GM18505 (cell line): ENCODE data around the gene DAND5.

Experiments
- ATAC-seq: cut with Tn5 transposase; IDR thresholded peaks from one replicate; pipeline ENCODE4 v1.9.1; 2021; ENCODE audit not compliant: unreplicated experiment
- POLR2A ChIP-seq: IDR thresholded peaks from 4 replicates; pipeline ENCODE4 v1.6.1; 2011; ENCODE audit warnings: borderline replicate concordance; ENCODE audit not compliant: insufficient read depth, insufficient read length; ENCODE audit errors: extremely low read depth

Gene DAND5

GRCh38 chr19:13008926-13009787, 39.8 kb downstream of the DAND5 start:
- no peak for TF ChIP-seq POLR2A
- no peak for ATAC-seq

- no peak for TF ChIP-seq POLR2A
- ATAC-seq: no peak
These were observed 40.9 kb downstream of the DAND5 start for GRCh38 chr19:13010038-13010991.

GRCh38 chr19:13010992-13011652, 41.7 kb downstream of the DAND5 start:
- no peak for ATAC-seq
- no peak for TF ChIP-seq POLR2A

GRCh38 chr19:13011653-13012389, 42.4 kb downstream of the DAND5 start:
- TF ChIP-seq POLR2A: no peak
- no peak for ATAC-seq

- ATAC-seq: no peak
- TF ChIP-seq POLR2A: no peak
These were observed 43.0 kb downstream of the DAND5 start for GRCh38 chr19:13012390-13012689.

- TF ChIP-seq POLR2A: no peak
- ATAC-seq: no peak
These were observed 43.6 kb downstream of the DAND5 start for GRCh38 chr19:13012690-13013608.

- no peak for TF ChIP-seq POLR2A
These were observed 44.3 kb downstream of the DAND5 start for GRCh38 chr19:13013649-13014048.

GRCh38 chr19:13014101-13014920, 44.9 kb downstream of the DAND5 start:
- ATAC-seq: no peak
- TF ChIP-seq POLR2A: no peak

More at GRCh38 chr19:13013649-13014048, 44.3 kb downstream of the DAND5 start:
- ATAC-seq: no peak

GRCh38 chr19:13014921-13015280, 45.5 kb downstream of the DAND5 start:
- ATAC-seq: no peak

GRCh38 chr19:13015361-13016223, 46.2 kb downstream of the DAND5 start:
- TF ChIP-seq POLR2A: no peak
- ATAC-seq: no peak

More at GRCh38 chr19:13014921-13015280, 45.5 kb downstream of the DAND5 start:
- TF ChIP-seq POLR2A: no peak
